Neural crest cell (in vitro differentiated cells): ENCODE results near the gene METTL14. TPM values are rescaled to one million over a fixed set of nuclear protein-coding genes. Genes with fewer than 3 reads are reported as not detected.

Experiments
- DNase-seq: peaks from one replicate; pipeline ENCODE4 v3.0.0; 2021; ENCODE audit warnings: low read depth, mixed read lengths, low spot score
- H3K27ac Mint-ChIP-seq: one replicate; pipeline ENCODE4 v1.8.0; 2021; ENCODE audit warnings: mild to moderate bottlenecking, mixed read lengths; ENCODE audit not compliant: unreplicated experiment
- H3K27me3 Mint-ChIP-seq: 2 replicates; pipeline ENCODE4 v1.8.0; 2021; ENCODE audit warnings: low read depth, mild to moderate bottlenecking, mixed read lengths
- H3K36me3 Mint-ChIP-seq: 2 replicates; pipeline ENCODE4 v1.8.0; 2021; ENCODE audit warnings: low read depth, mild to moderate bottlenecking, mixed read lengths
- H3K4me1 Mint-ChIP-seq: 2 replicates; pipeline ENCODE4 v1.8.0; 2021; ENCODE audit warnings: mixed read lengths
- H3K4me3 Mint-ChIP-seq: one replicate; pipeline ENCODE4 v1.8.0; 2021; ENCODE audit warnings: mild to moderate bottlenecking, mixed read lengths
- H3K9me3 Mint-ChIP-seq: 2 replicates; pipeline ENCODE4 v1.8.0; 2021; ENCODE audit warnings: mixed read lengths
- total RNA-seq: library from RNA; stranded (reverse); gene quantifications from 2 replicates; pipeline ENCODE4 v1.2.1, GENCODE V29; 2021
- TF ChIP-seq, protein P1 (sequence below): fragments of 200-600 bp; sonication (generic); conservative IDR thresholded peaks from 2 replicates; pipeline ENCODE4 v1.5.0; 2021; ENCODE audit warnings: antibody characterized with exemption, mild to moderate bottlenecking

The METTL14 gene
- total RNA-seq, 1 donor from 2014 or later, result 53.6 TPM

- no peaks in the 10 kb centered on the region for H3K9me3 Mint-ChIP-seq
- H3K27me3 Mint-ChIP-seq, result no peaks in the 10 kb centered on the region
- DNase-seq, result no peak
- no peaks in the 10 kb centered on the region for H3K4me1 Mint-ChIP-seq
- H3K36me3 Mint-ChIP-seq, result peaks cover 2% of the 10 kb centered on the region
- no peak overlapping the region for H3K27ac Mint-ChIP-seq
- TF ChIP-seq, protein P1, sequence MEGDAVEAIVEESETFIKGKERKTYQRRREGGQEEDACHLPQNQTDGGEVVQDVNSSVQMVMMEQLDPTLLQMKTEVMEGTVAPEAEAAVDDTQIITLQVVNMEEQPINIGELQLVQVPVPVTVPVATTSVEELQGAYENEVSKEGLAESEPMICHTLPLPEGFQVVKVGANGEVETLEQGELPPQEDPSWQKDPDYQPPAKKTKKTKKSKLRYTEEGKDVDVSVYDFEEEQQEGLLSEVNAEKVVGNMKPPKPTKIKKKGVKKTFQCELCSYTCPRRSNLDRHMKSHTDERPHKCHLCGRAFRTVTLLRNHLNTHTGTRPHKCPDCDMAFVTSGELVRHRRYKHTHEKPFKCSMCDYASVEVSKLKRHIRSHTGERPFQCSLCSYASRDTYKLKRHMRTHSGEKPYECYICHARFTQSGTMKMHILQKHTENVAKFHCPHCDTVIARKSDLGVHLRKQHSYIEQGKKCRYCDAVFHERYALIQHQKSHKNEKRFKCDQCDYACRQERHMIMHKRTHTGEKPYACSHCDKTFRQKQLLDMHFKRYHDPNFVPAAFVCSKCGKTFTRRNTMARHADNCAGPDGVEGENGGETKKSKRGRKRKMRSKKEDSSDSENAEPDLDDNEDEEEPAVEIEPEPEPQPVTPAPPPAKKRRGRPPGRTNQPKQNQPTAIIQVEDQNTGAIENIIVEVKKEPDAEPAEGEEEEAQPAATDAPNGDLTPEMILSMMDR, result no peak
- no peak overlapping the region for H3K4me3 Mint-ChIP-seq
Measured at GRCh38 chr4:118751629-118752323, 66.6 kb downstream of the METTL14 start.

DNA sequence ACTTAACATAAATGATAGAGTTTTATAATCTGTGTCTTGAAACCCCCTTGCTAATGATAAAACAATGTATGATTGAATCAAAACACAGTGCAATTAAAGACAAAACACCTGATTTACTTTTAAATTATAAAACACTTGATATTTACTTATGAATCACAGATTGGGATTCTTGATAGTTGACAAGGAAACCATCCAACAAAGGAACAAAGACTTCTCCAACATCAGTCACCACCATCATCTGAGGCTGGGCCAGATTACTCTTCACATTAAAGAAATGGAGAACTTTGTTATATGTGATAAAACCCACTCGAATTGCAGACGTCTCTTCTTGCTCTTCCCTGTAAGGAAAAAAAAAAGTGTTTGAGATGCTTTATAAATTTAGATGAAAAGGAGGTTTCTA lies 67.4 kb downstream of the METTL14 start:
- TF ChIP-seq, protein P1, result no peak
- H3K36me3 Mint-ChIP-seq, result peaks cover 2% of the 10 kb centered on the region
- no peak for DNase-seq
- H3K9me3 Mint-ChIP-seq, result no peaks in the 10 kb centered on the region
- no peak overlapping the region for H3K4me3 Mint-ChIP-seq
- no peak overlapping the region for H3K27ac Mint-ChIP-seq
- H3K4me1 Mint-ChIP-seq, result no peaks in the 10 kb centered on the region
- no peaks in the 10 kb centered on the region for H3K27me3 Mint-ChIP-seq

- Mint-ChIP-seq H3K9me3 (no peaks in the 10 kb centered on the region), H3K36me3 (peaks cover 2% of the 10 kb centered on the region), H3K4me1 (no peaks in the 10 kb centered on the region), H3K4me3 (no peak overlapping the region), H3K27me3 (no peaks in the 10 kb centered on the region), H3K27ac (no peak overlapping the region)
- TF ChIP-seq, protein P1, result no peak
- no peak for DNase-seq
Measured at GRCh38 chr4:118753096-118753495, 67.9 kb downstream of the METTL14 start.

GRCh38 chr4:118753685-118754084 lies 68.5 kb downstream of the METTL14 start:
- no peak overlapping the region for H3K27ac Mint-ChIP-seq
- H3K36me3 Mint-ChIP-seq, result peaks cover 2% of the 10 kb centered on the region
- no peak for DNase-seq
- no peaks in the 10 kb centered on the region for H3K27me3 Mint-ChIP-seq
- H3K9me3 Mint-ChIP-seq, result no peaks in the 10 kb centered on the region
- TF ChIP-seq, protein P1, result no peak
- no peak overlapping the region for H3K4me3 Mint-ChIP-seq
- H3K4me1 Mint-ChIP-seq, result no peaks in the 10 kb centered on the region

GRCh38 chr4:118754890-118755289 lies 69.7 kb downstream of the METTL14 start:
- DNase-seq, result no peak
- Mint-ChIP-seq H3K27me3 (no peaks in the 10 kb centered on the region), H3K27ac (no peak overlapping the region), H3K4me3 (no peak overlapping the region), H3K36me3 (peaks cover 2% of the 10 kb centered on the region), H3K9me3 (no peaks in the 10 kb centered on the region), H3K4me1 (no peaks in the 10 kb centered on the region)
- TF ChIP-seq, protein P1, result no peak
